Hippocampal formation (tissue), 2 donors: Measurements from ENCODE around the gene EPN1.

Source experiments
- DNase-seq, 2 donors: peaks; one replicate each; lab custom pipeline; 2025; lab: John Stamatoyannopoulos, UW

The EPN1 gene

GRCh38 chr19:55646889-55647731, 27.9 kb upstream of the EPN1 start:
- no peak for DNase-seq

DNA sequence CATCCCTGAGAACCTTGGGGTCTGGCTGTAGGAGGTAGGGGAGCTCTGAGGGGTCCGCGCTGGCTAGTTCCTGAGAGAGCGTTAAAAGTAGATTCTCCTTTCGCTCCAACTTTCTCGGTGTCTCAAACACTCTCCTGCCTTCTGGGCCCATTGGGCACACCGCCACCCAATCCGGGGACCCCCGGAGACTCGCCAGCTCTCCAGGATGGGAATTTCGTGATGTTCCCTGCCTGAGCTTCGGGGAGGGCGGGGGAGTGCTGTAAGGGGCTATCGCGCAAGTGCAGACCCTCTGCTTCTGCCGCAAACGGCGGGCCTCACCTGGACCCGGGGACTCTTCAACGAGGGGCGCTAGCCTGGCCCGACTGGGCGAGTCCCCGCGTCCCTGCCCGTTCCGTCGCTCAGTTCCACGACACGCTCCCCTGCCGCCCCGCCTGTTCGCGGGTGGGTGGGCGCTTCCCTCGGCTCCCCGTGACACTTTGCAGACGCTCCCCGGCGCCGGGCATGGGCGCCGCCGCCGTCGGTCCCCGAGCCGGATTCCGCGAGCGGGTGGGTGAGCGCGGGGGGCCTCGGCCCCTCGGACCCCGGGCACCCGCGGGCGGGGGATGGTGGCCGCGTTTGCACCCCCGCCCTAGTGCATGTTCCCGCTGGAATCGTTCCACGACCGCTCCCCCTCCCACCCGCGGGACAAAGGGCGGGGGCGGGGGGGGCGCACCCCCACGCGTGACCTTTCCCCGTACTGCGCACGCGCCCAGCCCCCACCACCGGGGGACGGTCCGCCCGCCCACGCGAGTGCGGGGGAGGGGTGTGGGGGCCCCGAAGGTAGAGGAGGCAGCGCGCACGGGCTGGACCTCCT, 27.1 kb upstream of the EPN1 start, which contains the start of gene CCDC106:
CCDC106 (plus strand) TSS at position 481 of the 853 bp plus-strand sequence. CDS start 835 bp downstream, outside the sequence.
- DNase-seq = peak; percentile 37 to 73

GRCh38 chr19:55648585-55649267, 26.3 kb upstream of the EPN1 start:
- DNase-seq = no peak

- no peak for DNase-seq
These were observed 25.5 kb upstream of the EPN1 start for GRCh38 chr19:55649268-55650125.

DNA sequence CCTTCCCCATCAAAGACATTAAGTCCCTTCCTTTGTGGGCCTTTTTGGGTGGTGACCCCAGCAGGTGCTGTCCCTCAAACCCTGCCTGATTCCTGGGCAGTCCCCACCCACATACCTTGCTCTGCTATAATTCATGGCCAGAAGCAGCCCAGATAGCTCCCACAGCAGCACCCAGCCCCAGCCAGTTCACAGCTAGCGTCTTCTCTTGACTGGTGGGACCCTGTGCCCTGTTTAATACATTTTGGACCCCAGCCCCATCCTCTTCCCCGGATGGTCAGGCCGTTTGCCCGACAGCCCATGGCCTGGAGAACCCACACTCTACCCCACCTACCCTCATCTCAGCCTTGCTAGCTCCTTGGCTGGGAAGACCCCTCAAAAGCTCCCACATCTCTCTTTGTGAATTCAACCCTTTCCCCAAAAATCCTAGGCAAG, 24.9 kb upstream of the EPN1 start:
- DNase-seq = no peak

GRCh38 chr19:55650602-55651230, 24.3 kb upstream of the EPN1 start:
- DNase-seq = no peak

DNA sequence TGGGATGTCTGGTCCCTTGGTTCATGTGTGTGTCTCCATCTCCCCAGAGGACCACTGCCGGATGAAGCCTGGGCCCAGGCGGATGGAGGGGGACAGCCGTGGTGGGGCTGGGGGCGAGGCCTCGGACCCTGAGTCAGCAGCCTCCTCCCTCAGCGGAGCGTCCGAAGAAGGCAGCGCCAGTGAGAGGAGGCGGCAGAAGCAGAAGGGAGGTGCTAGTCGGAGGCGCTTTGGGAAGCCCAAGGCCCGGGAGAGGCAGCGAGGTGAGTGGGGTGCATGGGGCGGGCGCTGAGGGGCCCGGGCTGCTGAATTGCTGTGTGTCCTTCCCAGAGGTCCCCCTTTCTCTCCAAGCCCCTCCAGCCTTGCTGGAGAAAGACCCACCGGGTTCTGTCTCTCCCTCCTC, 23.8 kb upstream of the EPN1 start:
- DNase-seq = no peak

GRCh38 chr19:55652311-55653128, 22.5 kb upstream of the EPN1 start:
- no peak for DNase-seq

GRCh38 chr19:55653651-55654322, 21.2 kb upstream of the EPN1 start:
- DNase-seq = peak; percentile 95

GRCh38 chr19:55654323-55654867, 20.6 kb upstream of the EPN1 start:
- peak; percentile 94 to 97 for DNase-seq

DNA sequence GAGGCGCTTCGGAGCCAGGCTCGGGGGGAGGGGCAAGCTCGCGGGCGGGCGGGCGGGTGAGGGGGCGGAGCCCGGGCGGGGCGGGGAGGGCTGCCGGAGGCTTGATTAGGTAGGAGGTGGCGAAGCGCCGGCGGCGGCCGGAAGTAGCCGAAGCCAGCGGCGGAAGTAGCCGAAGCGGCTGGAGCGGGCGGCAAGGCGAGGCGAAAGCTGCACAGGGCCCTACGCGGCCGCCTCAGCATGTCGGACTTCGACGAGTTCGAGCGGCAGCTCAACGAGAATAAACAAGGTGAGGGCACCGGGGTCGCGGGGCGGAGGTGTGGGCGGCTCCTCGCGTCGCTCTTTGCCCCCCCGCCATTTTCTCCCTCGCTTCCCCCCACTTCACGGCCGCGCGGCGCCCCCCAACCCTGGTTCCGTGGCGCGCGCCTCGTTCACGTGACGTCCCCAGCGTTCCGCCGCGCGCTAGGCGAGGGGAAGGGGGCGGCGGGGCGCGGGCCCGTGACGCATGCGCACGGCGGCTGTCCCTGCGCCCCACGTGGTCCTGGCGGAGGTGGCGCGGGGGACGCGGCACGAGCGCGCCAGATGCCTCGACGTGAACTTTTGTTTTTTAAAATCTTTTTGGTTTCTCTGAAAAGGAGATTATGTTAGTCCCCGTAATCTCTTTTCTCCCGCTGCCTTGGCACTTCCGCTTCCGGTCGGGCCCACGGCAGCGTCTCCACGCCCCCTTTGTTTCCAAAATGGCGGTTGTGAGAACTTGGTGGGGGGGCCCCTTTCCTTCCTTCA, 20.0 kb upstream of the EPN1 start, which contains the start of gene U2AF2:
U2AF2 (plus strand) TSS at position 168 of the 780 bp plus-strand sequence; CDS start at position 238, 70 bp downstream.
- peak; percentile 41 to 92 for DNase-seq

DNA sequence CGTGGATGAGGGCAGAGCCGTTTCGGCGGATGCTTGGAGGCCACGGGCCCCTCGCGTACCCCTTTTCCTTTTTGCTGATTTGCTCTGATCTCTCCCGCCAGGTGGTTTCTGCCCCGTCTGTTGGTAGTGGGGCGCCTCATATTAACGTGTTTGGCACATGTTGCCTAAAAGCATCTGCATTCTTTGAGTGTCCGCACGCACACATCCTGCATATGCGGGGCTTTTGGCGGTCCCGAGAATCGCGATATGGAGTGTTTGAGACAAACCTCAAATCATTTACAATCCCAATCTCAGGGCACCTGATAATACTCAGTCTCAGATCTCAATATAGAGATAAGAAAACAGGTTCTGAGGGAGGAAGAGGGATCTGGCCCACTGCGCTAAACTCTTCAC, 19.4 kb upstream of the EPN1 start:
- no peak for DNase-seq

GRCh38 chr19:55656552-55656951, 18.5 kb upstream of the EPN1 start:
- DNase-seq = no peak

DNA sequence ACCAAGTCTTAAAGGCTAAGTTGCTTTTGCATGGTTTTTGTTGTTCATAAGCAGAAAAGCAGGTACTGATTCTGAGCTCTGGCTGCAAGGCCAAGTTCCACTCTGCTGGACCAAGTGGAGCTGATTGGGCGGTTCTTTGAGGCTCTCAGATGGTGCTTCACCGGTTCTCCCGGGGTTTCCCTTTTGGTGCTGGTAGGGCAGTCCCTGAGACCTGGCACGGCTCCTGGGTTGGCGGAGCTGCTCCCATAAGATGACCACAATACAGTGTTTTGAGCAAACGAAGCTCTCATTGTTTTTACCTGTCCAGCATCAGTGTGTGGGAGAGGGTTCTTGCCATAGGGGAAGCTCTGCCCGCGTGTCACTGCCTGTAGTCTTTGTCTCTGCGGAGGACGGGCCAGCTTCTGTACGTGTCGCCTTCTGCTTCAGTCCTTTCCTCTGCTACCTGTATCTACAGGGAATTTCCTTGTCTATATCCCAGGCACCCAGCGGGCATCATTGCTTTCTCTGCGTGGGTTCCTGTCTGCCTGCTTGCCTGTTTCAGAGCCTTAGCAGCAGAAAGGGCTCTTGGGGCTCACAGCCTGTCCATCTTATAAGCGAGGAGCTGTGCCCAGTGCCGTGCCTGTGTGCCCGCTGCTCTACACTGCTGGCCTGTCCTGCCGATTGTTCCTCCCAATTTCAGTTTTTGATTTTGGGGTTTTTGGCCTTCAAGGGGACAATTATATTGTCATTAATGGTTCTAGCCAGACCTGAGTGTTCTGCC, 17.9 kb upstream of the EPN1 start:
- DNase-seq = no peak

DNA sequence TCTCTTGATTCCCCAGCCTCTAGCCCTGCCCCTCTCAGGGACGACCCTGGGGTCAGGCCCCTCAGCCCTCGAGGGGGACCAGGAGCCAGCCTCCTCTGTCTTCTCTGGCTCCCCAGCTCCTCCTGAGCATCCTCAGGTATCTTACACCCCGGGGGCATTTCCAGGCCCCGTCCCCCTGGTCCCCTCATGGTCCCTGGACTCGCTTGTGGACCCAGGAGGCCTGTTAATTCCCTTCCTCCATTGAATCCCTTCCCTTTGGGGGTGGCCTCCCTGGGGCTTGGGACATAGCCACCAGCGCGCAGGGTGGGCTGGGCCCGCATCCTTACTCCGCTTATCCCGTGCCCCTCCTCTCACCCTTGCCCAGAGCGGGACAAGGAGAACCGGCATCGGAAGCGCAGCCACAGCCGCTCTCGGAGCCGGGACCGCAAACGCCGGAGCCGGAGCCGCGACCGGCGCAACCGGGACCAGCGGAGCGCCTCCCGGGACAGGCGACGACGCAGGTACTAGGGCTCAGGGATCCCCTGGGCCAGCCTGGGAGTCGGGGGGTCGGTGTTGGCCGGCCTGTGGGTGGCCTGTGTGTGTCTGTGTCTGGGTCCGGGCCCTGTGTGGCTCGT, 16.1 kb upstream of the EPN1 start:
- DNase-seq = no peak

- no peak for DNase-seq
These were observed 15.2 kb upstream of the EPN1 start for GRCh38 chr19:55659822-55660221.

- no peak for DNase-seq
These were observed 14.6 kb upstream of the EPN1 start for GRCh38 chr19:55660404-55660803.
